RWPE2 (cell line): ENCODE measurements around the gene PDS5B.
"Not testable (repeated sequence)": the region's sequence is repeated elsewhere in the genome, so short reads cannot be mapped to it uniquely, and the experiment has no call there.

Source experiments
- ATAC-seq: fragments of 200-7000 bp; cut with Tn5 transposase; 3 replicates; pipeline ENCODE4 v1.9.1; 2021; ENCODE audit warnings: low read depth
- DNase-seq: peaks from one replicate; pipeline ENCODE4 v3.0.0-alpha.2; 2020; ENCODE audit warnings: low spot score
- H3K27ac ChIP-seq: fragments of 450-650 bp; 2 replicates; pipeline ENCODE4 v1.5.1; 2017; ENCODE audit warnings: mild to moderate bottlenecking; ENCODE audit not compliant: poor library complexity, severe bottlenecking
- H3K27me3 ChIP-seq: fragments of 250-450 bp; sonication (Bioruptor Pico); 2 replicates; pipeline ENCODE4 v1.5.1; 2021; ENCODE audit warnings: mild to moderate bottlenecking, moderate library complexity; ENCODE audit not compliant: insufficient read depth, poor library complexity, severe bottlenecking
- H3K36me3 ChIP-seq: fragments of 250-450 bp; sonication (Bioruptor Pico); 2 replicates; pipeline ENCODE4 v1.5.1; 2020; ENCODE audit warnings: low read depth, mild to moderate bottlenecking, moderate library complexity
- H3K4me1 ChIP-seq: fragments of 250-450 bp; sonication (Bioruptor Pico); 2 replicates; pipeline ENCODE4 v1.5.1; 2021; ENCODE audit warnings: mild to moderate bottlenecking, moderate library complexity; ENCODE audit not compliant: insufficient read depth, poor library complexity, severe bottlenecking
- H3K4me3 ChIP-seq: fragments of 250-450 bp; sonication (Bioruptor Pico); 2 replicates; pipeline ENCODE4 v1.5.1; 2021; ENCODE audit warnings: mild to moderate bottlenecking, moderate library complexity; ENCODE audit not compliant: severe bottlenecking
- H3K9me3 ChIP-seq: fragments of 250-450 bp; sonication (Bioruptor Pico); 2 replicates; pipeline ENCODE4 v1.5.1; 2021; ENCODE audit warnings: mild to moderate bottlenecking, moderate library complexity; ENCODE audit not compliant: severe bottlenecking
- TF ChIP-seq, protein P1 (sequence below): fragments of 450-650 bp; IDR thresholded peaks from one replicate; pipeline ENCODE4 v1.5.1; 2017; ENCODE audit warnings: mild to moderate bottlenecking, moderate library complexity; ENCODE audit not compliant: poor library complexity, severe bottlenecking

Gene PDS5B

DNA sequence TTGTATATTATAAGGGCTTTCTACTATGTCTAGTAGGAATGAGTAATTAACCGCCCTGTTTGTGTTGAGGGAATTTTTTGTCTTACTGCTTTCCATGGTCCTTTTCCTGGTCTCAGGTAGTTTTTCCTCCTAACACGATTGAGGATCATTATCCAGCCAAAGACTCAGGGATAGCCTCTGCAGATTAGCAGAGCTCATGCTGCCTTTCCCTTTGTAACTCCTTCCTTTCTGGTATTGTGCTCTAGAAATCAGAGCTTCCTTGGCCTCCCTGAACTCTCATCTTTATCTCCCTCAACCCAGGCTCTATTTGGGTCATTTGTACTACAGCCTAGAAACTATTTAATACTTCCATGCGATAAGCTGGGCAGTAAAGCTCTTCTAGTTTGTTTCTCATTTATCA, 142.1 kb downstream of the PDS5B start:
- no peaks in the 10 kb centered on the region for H3K27me3 ChIP-seq
- peaks cover 9% of the 10 kb centered on the region for H3K36me3 ChIP-seq
- H3K27ac ChIP-seq = no peak overlapping the region
- DNase-seq = no peak
- no peak for ATAC-seq
- H3K4me1 ChIP-seq = peaks cover 10% of the 10 kb centered on the region
- no peaks in the 10 kb centered on the region for H3K9me3 ChIP-seq
- H3K4me3 ChIP-seq = no peak overlapping the region
- TF ChIP-seq, protein P1, sequence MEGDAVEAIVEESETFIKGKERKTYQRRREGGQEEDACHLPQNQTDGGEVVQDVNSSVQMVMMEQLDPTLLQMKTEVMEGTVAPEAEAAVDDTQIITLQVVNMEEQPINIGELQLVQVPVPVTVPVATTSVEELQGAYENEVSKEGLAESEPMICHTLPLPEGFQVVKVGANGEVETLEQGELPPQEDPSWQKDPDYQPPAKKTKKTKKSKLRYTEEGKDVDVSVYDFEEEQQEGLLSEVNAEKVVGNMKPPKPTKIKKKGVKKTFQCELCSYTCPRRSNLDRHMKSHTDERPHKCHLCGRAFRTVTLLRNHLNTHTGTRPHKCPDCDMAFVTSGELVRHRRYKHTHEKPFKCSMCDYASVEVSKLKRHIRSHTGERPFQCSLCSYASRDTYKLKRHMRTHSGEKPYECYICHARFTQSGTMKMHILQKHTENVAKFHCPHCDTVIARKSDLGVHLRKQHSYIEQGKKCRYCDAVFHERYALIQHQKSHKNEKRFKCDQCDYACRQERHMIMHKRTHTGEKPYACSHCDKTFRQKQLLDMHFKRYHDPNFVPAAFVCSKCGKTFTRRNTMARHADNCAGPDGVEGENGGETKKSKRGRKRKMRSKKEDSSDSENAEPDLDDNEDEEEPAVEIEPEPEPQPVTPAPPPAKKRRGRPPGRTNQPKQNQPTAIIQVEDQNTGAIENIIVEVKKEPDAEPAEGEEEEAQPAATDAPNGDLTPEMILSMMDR = no peak

DNA sequence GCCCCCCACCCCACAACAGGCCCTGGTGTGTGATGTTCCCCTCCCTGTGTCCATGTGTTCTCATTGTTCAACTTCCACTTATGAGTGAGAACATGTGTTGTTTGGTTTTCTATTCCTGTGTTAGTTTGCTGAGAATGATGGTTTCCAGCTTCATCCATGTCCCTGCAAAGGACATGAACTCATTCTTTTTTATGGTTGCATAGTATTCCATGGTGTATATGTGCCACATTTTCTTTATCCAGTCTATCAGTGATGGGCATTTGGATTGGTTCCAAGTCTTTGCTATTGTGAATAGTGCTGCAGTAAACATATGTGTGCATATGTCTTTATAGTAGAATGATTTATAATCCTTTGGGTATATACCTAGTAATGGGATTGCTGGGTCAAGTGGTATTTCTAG, 142.8 kb downstream of the PDS5B start:
- ATAC-seq, DNase-seq: not testable (repeated sequence)
- peaks cover 18% of the 10 kb centered on the region for H3K4me1 ChIP-seq

DNA sequence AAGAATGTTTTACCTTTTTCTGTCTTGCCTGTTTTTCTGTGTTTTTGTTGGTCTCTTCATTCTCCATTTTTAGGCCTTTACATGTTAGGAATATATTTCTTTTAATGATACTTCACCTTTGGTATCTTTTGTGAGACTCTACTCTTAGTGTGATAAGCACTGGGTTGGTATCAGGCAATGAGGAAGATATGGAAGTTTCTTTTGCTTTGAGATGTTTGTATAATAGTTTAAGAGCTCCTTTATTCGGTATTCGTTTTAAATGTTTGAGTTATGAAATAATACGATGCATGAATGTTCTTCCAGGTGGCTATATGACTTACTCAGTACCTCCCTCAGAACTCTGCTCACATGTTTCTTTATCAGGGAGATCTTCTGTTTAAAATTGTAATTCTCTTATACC, 144.8 kb downstream of the PDS5B start:
- TF ChIP-seq, protein P1 = no peak

More for the DNA sequence above, 142.8 kb downstream of the PDS5B start:
- H3K27me3 ChIP-seq, H3K9me3 ChIP-seq, H3K27ac ChIP-seq, H3K4me3 ChIP-seq, H3K36me3 ChIP-seq: not testable (repeated sequence)

DNA sequence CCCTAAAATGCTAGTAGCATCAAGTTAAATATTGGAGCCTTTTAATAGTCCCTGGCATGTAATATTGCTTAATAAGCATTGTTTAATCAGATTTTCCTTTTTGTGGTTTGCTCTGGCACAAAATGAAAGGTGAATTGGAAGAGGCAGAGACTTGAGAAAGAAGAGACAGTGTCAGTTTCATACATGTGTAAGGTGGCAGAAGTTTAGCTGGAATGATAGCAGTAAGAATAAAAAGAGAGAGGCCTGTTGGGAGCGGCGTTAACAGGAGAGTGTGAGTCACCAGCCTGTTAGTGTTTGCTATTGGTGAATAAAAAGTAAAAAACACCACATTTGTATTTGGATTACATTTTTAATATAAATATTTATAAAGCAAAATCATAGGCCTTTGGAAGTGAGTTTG, 145.3 kb downstream of the PDS5B start:
- peaks cover 19% of the 10 kb centered on the region for H3K36me3 ChIP-seq
- peak overlapping the region; percentile 18 for H3K27ac ChIP-seq
- DNase-seq (no peak), ATAC-seq (peak; percentile 66; the same call in 2 of the 3 replicates)
- no peaks in the 10 kb centered on the region for H3K27me3 ChIP-seq
- H3K9me3 ChIP-seq = no peaks in the 10 kb centered on the region
- H3K4me1 ChIP-seq = peaks cover 31% of the 10 kb centered on the region
- no peak overlapping the region for H3K4me3 ChIP-seq
- TF ChIP-seq, protein P1 = no peak

More for the DNA sequence above, 144.8 kb downstream of the PDS5B start:
- DNase-seq (no peak), ATAC-seq (no peak)
- H3K27ac ChIP-seq = peak overlapping the region; percentile 18
- H3K27me3 ChIP-seq = no peaks in the 10 kb centered on the region
- peaks cover 28% of the 10 kb centered on the region for H3K4me1 ChIP-seq
- H3K4me3 ChIP-seq = no peak overlapping the region
- H3K36me3 ChIP-seq = peaks cover 19% of the 10 kb centered on the region
- no peaks in the 10 kb centered on the region for H3K9me3 ChIP-seq

DNA sequence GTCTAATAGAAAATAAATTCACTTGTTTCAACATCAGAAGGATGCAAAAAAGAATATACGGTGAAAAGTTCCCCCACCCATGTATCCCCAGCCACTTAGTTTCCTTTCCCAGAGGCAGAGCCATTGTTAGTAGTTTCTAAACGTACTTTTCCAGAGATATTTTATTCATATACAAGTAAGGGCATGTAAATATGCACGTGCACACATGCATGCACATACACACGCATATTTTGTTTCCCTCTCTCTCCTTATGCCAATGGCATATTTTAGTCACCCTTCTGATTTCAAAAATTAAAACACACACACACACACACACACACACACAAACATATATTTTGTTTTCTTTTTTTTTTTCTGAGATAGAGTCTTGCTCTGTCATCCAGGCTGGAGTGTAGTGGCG, 147.4 kb downstream of the PDS5B start:
- no peak for DNase-seq
- ATAC-seq = no peak
- H3K27me3 ChIP-seq = no peaks in the 10 kb centered on the region
- peak overlapping the region; percentile 25 for H3K27ac ChIP-seq
- H3K9me3 ChIP-seq = no peaks in the 10 kb centered on the region
- H3K4me1 ChIP-seq = peaks cover 35% of the 10 kb centered on the region
- TF ChIP-seq, protein P1 = no peak
- H3K4me3 ChIP-seq = no peak overlapping the region
- H3K36me3 ChIP-seq = peaks cover 19% of the 10 kb centered on the region
